ENCODE measurements around the gene UBQLNL.

UBQLNL gene, protein sequence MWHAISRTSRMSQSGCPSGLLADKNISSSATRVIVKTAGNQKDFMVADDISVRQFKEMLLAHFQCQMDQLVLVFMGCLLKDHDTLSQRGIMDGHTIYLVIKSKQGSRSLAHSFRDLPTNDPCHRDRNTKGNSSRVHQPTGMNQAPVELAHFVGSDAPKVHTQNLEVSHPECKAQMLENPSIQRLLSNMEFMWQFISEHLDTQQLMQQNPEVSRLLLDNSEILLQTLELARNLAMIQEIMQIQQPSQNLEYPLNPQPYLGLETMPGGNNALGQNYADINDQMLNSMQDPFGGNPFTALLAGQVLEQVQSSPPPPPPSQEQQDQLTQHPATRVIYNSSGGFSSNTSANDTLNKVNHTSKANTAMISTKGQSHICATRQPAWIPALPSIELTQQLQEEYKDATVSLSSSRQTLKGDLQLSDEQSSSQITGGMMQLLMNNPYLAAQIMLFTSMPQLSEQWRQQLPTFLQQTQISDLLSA

GRCh38 chr11:5516599-5516998, at the start of gene UBQLNL:
TSS of gene UBQLNL (minus strand) at chr11:5516699. CDS start at chr11:5516441, 258 bp downstream.
- DNase-seq (ENCODE audit: low spot score): no peak

DNA sequence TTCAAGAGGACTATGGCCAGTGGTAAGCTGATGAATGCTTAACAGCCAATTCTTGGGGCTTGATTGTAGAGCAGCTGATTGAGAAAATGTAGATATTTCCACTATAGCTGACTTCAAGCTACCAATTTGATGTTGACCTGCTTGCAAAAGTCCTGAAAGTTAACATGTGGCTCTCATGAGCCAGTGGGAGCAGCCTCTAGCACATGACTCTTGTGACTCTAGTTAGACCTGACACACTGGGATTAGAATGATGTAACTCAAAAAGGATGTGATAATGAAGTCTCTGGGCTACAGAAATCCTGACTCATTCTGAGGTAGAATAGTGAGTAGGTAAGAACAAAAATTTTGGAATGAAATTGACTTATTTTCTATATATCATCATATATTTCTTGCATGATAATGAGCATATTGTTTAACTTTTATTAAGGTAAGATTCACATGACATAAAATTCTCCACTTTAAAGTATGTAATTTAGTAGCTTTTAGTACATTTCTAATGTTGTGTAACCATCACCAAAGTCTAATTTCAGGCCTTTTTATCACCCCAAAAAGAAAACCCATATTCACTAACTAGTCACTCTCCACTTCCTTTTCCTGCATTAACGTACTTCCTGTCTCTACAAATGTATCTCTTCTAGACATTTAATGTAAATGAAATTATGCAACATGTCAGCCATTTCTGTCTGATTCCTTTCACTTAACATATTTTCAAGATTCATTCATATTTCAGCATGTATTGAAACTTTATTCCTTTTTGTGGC, 47.9 kb upstream of the UBQLNL start:
- no peak for DNase-seq (ENCODE audit: low spot score)

- DNase-seq (ENCODE audit: low spot score): no peak
Measured at GRCh38 chr11:5557751-5558150, 41.3 kb upstream of the UBQLNL start.

DNA sequence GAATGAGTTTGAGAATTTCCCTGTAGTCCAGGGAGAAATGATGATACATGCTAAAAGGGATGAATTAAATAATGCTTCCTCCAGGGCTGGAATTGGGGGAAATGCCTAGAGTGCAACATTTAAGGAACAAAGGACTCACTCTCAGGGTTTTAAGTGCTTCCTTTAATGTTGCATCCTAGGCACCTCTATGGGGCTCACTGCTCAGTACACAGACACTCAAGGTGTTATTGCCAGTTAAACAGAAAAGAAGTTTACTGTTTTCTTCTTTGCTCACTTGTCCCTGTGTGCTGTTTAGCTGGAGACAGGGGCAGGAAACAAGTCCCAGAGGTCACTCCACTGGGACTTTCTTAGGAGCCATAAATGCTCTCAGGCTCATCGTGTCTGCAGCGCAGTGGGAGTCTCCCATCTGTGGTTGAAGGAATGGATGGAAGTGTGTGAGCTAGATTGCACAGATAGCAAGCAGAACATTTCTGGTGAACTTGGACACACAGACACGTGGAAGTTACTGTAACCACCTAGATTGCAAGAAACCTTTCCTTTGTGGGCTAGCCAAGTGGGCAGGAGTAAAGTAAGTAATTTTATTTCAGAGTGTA, 40.2 kb upstream of the UBQLNL start:
- DNase-seq (ENCODE audit: low spot score): no peak

DNA sequence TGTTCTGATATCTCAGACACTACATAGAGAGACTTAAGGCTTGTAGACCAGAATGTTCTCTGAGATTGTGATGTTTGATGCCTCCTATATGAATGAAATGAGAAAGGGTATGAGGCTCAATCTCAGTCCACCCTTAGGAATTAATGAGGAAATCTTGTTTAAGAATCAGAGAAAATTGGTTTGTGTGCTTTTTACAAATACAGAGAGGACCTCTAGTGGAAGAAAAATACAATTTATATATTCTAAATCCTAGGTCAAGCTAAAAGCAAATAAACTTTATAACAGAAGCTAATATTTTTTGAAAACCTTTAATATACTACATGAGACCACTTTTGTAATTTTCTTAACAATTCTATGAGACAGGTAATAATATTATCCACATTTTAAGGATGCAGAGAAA, 36.8 kb upstream of the UBQLNL start:
- DNase-seq (ENCODE audit: low spot score): no peak

- DNase-seq (ENCODE audit: low spot score): no peak
Measured at GRCh38 chr11:5550440-5551095, 34.1 kb upstream of the UBQLNL start.

DNA sequence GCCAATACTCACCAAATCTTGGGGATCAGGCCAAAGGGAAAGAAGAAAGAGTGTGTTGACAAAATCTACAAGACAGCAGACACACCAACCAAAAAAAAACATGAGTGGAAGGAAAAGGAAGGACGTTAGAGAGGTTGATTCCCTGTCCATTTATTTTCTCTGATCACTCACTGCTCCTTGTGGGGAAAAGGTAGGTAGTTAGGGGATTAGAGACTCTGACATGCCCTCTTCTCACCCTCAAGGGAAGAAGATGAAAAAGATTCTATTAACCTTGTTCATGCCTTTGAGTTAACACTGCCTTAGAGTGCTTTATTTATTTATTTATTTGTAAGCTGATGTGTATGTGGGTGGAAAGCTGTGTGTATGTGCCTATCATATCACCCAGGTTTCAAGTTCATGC, 31.9 kb upstream of the UBQLNL start, which contains the start of gene OR52H1:
Gene OR52H1, minus strand, starts transcription at position 101 of the 400 bp plus-strand sequence. CDS start 3,035 bp downstream, outside the sequence.
- DNase-seq (ENCODE audit: low spot score): no peak

DNA sequence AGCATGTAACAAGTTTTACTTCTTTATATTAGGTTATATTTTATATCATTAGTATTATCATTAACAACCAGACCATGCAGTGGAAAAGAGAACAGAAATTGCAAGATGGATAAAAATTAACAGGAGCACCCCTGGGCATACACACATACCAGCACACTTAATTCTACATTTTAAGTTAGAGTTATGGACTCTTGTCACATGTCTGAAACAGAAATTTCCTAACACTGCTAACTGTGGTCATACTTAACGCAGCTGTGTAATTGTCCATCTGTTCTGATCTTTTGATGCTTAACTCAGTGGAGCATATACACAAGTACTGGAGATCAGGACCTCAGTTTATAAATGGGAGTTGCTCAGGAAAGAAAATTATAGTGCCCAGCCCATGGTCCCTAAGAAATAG, 31.5 kb upstream of the UBQLNL start:
- DNase-seq (ENCODE audit: low spot score): no peak

DNA sequence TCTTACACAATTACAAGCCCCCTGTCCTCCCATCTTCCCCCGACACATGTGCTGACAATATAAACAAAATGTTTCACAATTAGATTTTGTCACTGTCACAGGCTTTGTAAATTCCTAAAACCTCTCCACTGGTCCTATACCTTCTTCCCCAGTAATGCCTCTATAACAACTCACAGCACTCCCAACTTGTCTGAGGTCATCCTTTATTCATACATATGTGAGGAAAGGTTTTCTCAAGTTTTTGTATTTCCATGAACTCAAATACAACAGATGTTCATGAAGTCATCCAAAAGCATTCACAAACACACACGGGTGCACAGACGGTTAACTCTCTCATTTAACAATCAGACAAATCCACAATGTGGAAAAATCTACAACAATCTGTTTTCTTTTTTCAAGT, 30.0 kb upstream of the UBQLNL start:
- no peak for DNase-seq (ENCODE audit: low spot score)

GRCh38 chr11:5541427-5541826, 24.9 kb upstream of the UBQLNL start:
- no peak for DNase-seq (ENCODE audit: low spot score)

DNA sequence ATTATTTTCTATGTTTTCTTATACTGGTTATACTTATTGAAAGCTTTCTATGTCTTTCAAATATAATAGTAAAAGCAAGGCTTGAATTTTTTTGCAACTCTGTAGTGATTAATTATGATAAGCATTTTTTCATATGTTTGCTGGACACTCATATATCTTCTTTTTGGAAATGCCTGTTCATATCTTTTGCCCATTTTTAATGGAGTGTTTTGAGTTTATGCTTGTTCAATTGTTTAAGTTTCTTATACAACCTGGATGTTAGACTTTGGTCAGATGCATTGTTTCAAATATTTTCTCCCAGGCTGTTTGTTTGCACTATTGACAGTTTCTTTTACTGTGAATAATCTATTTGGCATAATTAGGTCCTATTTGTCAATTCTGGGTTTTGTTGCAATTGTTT, 20.0 kb upstream of the UBQLNL start:
- no peak for DNase-seq (ENCODE audit: low spot score)

GRCh38 chr11:5534046-5534445, 17.5 kb upstream of the UBQLNL start:
- no peak for DNase-seq (ENCODE audit: low spot score)

DNA sequence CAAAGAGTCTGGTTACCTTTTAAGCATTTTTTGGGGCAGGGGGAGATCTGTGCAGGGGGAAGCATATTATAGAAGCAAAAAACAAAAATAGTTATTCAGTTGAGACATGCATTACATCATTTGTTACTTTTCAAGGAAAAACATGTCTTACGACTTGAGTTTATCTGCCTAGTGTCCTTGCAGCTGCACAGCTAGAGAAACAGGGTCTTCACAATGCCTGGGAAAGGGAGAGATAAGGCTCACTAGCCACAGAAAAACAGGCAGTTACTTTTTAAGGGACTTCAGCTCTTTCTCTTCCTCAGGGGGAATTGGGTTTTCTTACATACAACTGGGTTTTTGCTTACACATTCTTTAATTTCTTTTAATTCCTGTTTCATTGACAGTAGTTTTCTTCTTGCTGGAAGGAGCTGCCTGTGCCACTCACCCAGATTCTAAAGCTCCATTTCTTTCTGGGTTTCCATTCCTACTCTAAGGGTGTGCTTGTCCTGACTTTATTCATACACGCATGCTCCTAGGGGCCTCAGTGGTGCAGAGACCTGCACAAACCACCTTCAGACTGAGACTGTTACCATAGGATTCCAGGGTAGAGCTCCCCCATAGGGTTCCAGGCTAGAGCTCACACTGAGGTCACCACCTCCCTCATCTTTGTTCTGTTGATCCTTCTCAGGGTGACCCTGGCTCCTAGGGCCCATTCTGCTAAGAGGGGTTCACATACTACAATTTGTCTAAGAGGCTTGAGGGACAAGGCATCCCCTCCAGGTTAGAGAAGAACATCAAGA, 14.7 kb upstream of the UBQLNL start:
- DNase-seq (ENCODE audit: low spot score): no peak

GRCh38 chr11:5528495-5528894, 12.0 kb upstream of the UBQLNL start:
- no peak for DNase-seq (ENCODE audit: low spot score)

DNA sequence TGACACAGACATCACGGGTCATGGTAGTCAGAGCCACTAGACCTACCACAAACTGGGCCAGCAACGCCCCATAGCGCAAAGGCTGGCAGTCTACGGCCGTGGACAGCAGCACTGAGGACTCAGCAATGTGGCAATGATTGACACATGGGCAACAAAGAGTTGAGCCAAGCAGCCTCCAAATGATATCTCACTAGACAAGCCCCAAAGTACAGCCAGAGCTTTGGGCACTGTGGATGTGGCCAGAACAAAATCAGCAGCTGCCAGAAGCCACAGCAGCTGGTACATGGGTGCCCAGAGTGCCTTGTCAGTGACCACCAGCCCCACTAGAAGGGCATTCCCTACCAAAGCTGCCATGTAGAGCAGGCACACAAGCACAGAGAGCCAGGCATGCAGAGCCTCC, 11.2 kb upstream of the UBQLNL start:
- DNase-seq (ENCODE audit: low spot score): no peak

DNA sequence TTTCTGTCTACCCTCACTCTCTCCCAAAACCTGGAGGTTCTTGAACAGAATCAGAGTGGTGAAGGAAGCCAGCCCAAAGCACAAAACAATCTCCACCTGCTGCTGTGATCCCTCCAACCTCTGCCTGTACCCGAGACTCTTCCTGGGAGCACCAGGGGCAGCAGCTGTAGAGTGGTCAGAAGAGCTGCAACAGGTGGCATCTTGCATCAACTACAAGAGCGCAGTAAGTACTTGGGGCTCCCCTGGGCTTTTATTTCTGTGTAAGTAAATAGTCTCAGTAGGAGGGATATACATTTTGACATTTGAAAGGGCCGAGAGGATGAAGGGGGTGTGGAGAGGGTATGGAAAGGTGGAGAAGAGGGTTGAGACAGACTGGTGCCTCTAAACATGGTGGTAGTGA, 8.3 kb upstream of the UBQLNL start:
- DNase-seq (ENCODE audit: low spot score): no peak

DNA sequence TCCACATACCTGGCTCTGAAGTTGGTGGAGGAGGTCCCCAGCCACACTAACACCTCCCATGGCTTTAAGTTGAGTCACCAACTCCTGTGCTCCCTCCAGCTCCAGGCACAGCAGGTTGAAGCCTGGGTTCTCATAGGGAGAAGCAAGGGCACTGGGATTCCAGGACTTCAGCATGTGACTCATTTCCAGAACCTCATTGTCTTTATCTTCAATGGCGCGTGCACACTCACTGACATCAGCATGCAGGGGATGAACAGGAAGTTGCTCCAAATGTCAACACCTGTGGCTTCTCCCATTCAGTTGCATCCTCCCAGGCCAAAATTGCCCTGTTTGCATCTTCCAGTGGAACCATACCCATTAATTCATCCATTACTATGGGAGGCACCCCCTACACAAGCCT, 5.8 kb upstream of the UBQLNL start:
- DNase-seq (ENCODE audit: low spot score): no peak

DNA sequence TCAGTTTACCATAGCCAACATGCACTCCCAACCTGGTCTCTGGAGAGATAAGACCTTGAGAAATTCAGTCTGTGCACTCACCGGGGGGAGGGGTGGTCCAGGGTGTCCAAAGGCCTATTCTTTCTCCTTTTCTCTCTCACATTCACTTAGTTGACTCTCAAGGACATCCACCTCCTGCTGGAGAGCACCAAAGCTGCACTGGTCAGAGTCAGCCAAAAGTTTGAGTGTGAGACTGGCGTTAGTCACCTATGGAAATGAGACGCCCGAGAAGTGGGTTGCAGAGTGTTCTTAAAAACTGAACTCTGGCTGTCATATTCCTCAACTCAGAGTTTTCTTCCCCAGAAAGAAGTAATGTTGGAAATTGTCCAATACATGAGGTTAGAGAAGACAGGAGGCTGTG, 5.0 kb upstream of the UBQLNL start:
- no peak for DNase-seq (ENCODE audit: low spot score)

- no peak for DNase-seq (ENCODE audit: low spot score)
Measured at GRCh38 chr11:5514841-5515240, 1.7 kb downstream of the UBQLNL start.

- no peak for DNase-seq (ENCODE audit: low spot score)
Measured at GRCh38 chr11:5509803-5510202, 6.7 kb downstream of the UBQLNL start, which contains the start of gene UBQLN3. TSS of gene UBQLN3 (minus strand) at chr11:5509957. CDS start at chr11:5509558, 399 bp downstream.

DNA sequence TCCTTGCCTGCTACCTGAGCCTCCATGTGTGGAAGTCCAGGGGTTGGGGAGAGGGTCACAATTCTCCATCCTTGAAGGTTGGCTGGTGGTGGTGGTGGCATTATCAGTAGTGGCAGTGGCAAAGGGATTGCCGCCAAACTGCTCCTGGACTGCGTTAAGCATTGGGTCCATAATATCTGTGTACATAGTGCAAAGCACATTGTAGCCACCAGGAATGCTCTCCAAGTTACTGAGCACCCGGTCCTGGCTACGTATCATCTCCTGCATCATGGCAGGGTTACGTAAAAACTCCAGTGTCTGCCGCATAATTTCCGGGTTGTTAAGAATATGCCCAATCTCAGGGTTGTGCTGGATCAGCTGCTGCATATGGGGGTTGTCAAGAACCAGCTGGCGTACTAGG, 7.9 kb downstream of the UBQLNL start:
- no peak for DNase-seq (ENCODE audit: low spot score)

All from HuH-7.5 (cell line).